Type B pancreatic cell (in vitro differentiated cells): ENCODE data around the gene NMS. TPM values are rescaled to one million over a fixed set of nuclear protein-coding genes. Genes with fewer than 3 reads are reported as not detected.
"Not testable (repeated sequence)": the region's sequence is repeated elsewhere in the genome, so short reads cannot be mapped to it uniquely, and the experiment has no call there.

Source experiments
- DNase-seq: peaks from one replicate; pipeline ENCODE4 v3.0.0; 2021; ENCODE audit warnings: mixed read lengths; ENCODE audit not compliant: unreplicated experiment; ENCODE audit errors: extremely low spot score
- H3K27ac Mint-ChIP-seq: 2 replicates; pipeline ENCODE4 v1.8.0; 2021; ENCODE audit warnings: mild to moderate bottlenecking, mixed read lengths
- H3K27me3 Mint-ChIP-seq: 2 replicates; pipeline ENCODE4 v1.8.0; 2021; ENCODE audit warnings: mixed read lengths
- H3K36me3 Mint-ChIP-seq: 2 replicates; pipeline ENCODE4 v1.8.0; 2021; ENCODE audit warnings: mixed read lengths
- H3K4me1 Mint-ChIP-seq: one replicate; pipeline ENCODE4 v1.8.0; 2021; ENCODE audit warnings: mixed read lengths; ENCODE audit not compliant: unreplicated experiment
- H3K4me3 Mint-ChIP-seq: 2 replicates; pipeline ENCODE4 v1.8.0; 2021; ENCODE audit warnings: mild to moderate bottlenecking, mixed read lengths
- H3K9me3 Mint-ChIP-seq: 2 replicates; pipeline ENCODE4 v1.8.0; 2021; ENCODE audit warnings: mixed read lengths
- CTCF ChIP-seq: fragments of 200-600 bp; sonication (generic); conservative IDR thresholded peaks from 2 replicates; pipeline ENCODE4 v1.5.0; 2021; ENCODE audit warnings: antibody characterized with exemption, mild to moderate bottlenecking
- total RNA-seq: library from RNA; stranded (reverse); gene quantifications from 2 replicates; pipeline ENCODE4 v1.2.1, GENCODE V29; 2021; ENCODE audit warnings: low replicate concordance

The NMS gene
- total RNA-seq, 1 donor from 2014 or later = not detected

- peaks cover 22% of the 10 kb centered on the region for H3K27me3 Mint-ChIP-seq
- H3K4me1 Mint-ChIP-seq = no peaks in the 10 kb centered on the region
Observed at GRCh38 chr2:100437751-100438150, 32.5 kb upstream of the NMS start.

GRCh38 chr2:100446696-100447095, 23.6 kb upstream of the NMS start:
- TF ChIP-seq CTCF = no peak
- Mint-ChIP-seq H3K27ac (no peak overlapping the region), H3K27me3 (peaks cover 8% of the 10 kb centered on the region), H3K4me1 (no peaks in the 10 kb centered on the region), H3K36me3 (no peaks in the 10 kb centered on the region), H3K4me3 (no peak overlapping the region), H3K9me3 (no peaks in the 10 kb centered on the region)
- DNase-seq = no peak

More at GRCh38 chr2:100437751-100438150, 32.5 kb upstream of the NMS start:
- Mint-ChIP-seq H3K4me3 (no peak overlapping the region), H3K9me3 (no peaks in the 10 kb centered on the region), H3K27ac (no peak overlapping the region), H3K36me3 (no peaks in the 10 kb centered on the region)
- no peak for DNase-seq
- TF ChIP-seq CTCF = no peak

- no peaks in the 10 kb centered on the region for H3K36me3 Mint-ChIP-seq
- H3K27ac Mint-ChIP-seq = no peak overlapping the region
- H3K27me3 Mint-ChIP-seq = no peaks in the 10 kb centered on the region
- H3K4me1 Mint-ChIP-seq = no peaks in the 10 kb centered on the region
- TF ChIP-seq CTCF = no peak
- H3K9me3 Mint-ChIP-seq = no peaks in the 10 kb centered on the region
- H3K4me3 Mint-ChIP-seq = no peak overlapping the region
- DNase-seq = no peak
Observed at GRCh38 chr2:100451092-100451491, 19.2 kb upstream of the NMS start.

GRCh38 chr2:100451734-100452133, 18.5 kb upstream of the NMS start:
- no peak for DNase-seq
- H3K36me3 Mint-ChIP-seq = no peaks in the 10 kb centered on the region
- no peak overlapping the region for H3K4me3 Mint-ChIP-seq
- H3K27ac Mint-ChIP-seq = no peak overlapping the region
- TF ChIP-seq CTCF = no peak
- H3K9me3 Mint-ChIP-seq = no peaks in the 10 kb centered on the region
- H3K27me3 Mint-ChIP-seq = no peaks in the 10 kb centered on the region
- H3K4me1 Mint-ChIP-seq = no peaks in the 10 kb centered on the region

GRCh38 chr2:100453853-100454252, 16.4 kb upstream of the NMS start:
- Mint-ChIP-seq H3K4me1 (no peaks in the 10 kb centered on the region), H3K27me3 (no peaks in the 10 kb centered on the region), H3K27ac (no peak overlapping the region), H3K9me3 (no peaks in the 10 kb centered on the region), H3K4me3 (no peak overlapping the region), H3K36me3 (no peaks in the 10 kb centered on the region)
- DNase-seq = no peak
- no peak for TF ChIP-seq CTCF

GRCh38 chr2:100456357-100456756, 13.9 kb upstream of the NMS start:
- not testable (repeated sequence) for DNase-seq, H3K27me3 Mint-ChIP-seq, H3K36me3 Mint-ChIP-seq, H3K27ac Mint-ChIP-seq, H3K4me1 Mint-ChIP-seq, H3K4me3 Mint-ChIP-seq, H3K9me3 Mint-ChIP-seq
